Measurements from ENCODE around the gene TAGLN.

TAGLN gene

DNA sequence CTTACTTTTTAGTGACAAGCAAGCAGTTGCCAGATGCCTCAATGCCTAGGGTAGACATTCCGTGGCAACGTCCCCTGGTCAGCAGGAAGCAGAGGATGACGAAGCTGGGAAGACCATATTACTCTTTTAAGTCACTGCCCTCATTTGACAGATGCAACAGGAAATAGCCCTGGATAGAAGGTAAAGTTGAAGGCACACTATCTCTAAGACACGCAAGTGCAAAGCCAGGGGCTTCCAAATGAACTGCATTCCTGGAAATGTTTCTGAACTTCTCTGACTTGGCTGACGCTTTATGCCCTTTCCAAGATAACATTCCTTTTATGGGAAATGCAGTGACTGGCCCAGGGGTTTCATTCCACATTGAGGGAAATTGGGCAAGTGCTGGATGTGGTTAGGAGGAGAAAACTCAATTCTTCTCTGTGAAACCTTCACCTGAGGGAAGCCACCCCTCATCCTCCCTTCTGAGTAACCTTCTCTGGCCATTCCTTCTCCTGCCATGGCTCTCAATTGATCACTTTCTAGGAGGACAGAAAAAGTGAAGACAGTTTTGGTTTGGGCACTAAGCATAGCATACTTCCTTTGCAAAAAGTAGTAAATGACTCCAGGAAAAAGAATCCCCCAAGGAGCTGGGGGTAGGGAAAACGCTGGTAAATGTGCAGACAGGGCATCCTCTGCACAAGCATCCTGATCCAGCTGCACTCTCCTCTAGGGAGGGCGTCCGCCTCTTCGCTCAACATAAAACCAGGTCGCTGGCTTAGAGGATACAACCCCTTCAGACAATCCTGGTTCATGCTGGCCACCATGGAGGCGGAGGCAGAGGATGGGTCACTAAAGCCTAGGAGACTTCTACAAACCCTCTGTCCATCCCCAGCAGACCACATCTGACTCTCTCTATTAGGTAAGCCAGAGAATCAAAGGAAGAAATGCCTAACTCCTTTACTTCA is 18.2 kb downstream of the TAGLN start:
- no peak for DNase-seq

GRCh38 chr11:117218133-117218915 is 19.2 kb downstream of the TAGLN start:
- DNase-seq = no peak

DNA sequence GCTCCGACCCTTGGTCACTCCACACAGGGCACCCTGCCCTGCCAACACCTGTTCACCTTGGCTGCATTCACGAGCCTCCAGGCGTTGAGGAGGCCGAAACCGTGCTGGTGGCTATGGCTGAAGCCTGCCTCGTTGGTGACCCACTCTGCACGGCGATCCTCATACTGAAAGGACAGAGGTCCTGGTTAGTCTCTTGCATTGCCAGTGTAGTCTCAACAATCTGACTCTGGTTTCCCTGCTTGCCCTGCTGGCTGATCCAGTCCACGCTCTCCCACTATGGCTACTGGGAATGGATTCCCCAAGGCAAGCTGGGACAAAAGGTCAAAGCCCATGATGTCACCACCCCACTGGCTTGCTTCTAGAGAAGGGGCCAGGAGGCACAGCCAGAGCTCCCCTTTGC is 19.8 kb downstream of the TAGLN start:
- no peak for DNase-seq

DNA sequence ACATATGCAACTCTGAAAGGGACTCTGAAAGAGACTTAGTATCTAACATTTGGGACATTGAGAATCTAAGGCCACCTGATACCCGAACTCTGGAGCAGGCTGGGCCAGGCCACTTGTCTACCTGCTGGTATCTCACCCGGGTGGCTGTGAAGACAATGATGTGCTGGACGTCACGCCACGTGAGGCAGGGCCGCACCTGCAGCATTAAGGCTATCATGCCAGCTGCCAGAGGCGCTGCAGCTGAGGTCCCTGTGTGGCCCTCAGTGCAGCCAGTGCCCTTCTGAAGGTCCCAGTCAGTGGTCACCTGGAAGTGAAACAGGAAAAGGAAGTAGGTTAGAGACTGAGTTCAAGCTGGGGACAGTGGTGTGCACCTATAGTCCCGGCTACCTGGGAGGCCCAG is 20.3 kb downstream of the TAGLN start:
- DNase-seq = no peak

GRCh38 chr11:117219995-117220394 is 20.8 kb downstream of the TAGLN start:
- no peak for DNase-seq

DNA sequence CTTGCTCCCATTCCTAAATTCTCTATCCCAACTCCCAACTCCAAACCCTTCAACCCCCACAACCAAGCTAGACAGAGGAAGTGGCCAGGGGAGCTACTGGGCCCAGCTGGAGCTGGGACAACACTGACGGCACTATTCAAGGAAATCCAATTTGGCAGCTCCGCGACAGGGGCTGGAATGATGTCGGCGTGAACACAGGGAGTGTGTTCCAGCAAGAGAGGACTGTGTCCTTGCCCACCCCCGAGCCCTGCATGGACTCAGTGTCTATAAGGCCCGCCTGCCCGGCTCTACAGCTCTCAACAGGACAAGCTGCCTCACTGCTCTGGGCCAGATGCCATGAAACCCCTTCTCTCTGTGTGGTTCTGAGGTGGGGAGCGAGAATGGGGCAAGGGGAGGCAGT is 21.4 kb downstream of the TAGLN start:
- no peak for DNase-seq

DNA sequence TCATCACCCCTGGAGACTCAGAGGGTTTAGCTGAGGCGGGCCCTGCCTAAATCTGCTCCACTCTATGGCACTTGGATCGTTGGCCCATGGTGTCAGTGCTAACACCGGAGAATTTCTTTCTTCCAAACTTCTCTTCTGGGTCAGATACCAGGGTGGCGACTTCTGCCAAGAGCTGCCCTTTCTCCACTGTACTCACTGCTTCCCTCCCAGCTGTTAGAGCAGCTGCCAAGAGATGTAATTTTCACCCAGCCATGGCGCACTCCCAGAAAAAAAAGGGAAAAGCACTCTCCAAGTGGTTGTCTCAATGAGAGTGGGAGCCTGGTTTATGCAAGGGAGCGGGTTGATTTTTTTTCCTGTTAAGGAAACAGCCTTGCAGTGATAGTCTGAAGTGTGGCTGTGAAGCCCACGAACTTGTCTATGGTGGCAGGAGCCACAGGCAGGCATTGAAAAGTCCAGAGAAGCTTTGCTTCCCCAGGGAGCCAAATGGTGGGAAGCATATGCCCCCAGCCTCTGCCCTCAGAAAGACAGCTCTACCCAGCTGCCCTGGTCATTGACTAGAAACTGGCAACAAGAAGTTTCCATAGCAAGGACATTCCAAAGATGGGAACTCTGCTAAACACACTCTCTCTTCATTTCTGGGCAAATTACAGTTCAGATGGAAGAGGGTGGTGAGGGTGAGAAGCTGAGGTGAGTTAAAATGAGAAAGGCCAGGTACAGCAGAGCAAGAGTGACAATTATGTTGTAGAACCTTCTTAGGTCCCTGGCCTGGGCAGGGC is 22.0 kb downstream of the TAGLN start:
- no peak for DNase-seq

DNA sequence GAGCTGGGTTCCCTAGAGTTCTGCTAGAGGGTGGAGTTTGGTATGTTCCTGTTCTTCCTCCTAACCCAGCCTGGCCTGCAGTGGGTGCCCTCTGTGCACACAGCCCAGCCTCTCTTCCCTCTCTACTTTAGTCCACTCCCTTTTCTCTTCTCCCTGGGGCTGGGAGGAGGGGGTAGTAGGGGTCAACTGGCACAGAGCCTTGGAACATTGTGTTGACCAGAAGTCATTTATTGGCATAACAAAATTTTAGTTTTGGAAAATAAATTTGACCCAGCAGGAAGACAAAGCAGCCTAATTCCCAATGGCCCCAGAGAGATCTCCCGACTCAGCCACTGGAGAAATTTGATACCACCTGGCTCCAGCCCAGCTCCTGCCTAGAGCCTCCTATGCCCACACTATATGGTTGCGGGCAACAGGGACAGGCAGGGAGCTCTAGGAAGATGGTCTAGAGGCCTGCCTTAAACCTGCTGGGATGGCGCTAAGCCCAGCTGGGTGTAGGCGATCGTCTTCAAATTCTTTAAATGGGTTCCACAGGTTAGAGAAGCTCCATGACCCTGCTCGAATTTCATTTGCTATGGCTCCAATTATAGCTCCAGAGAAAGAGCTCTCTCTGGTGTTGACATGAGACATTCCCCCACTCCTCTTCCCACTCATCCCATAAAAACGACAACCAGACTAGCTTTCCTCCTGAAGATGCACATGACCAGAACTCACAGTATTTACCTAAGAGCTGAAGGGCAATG is 22.8 kb downstream of the TAGLN start:
- no peak for DNase-seq

DNA sequence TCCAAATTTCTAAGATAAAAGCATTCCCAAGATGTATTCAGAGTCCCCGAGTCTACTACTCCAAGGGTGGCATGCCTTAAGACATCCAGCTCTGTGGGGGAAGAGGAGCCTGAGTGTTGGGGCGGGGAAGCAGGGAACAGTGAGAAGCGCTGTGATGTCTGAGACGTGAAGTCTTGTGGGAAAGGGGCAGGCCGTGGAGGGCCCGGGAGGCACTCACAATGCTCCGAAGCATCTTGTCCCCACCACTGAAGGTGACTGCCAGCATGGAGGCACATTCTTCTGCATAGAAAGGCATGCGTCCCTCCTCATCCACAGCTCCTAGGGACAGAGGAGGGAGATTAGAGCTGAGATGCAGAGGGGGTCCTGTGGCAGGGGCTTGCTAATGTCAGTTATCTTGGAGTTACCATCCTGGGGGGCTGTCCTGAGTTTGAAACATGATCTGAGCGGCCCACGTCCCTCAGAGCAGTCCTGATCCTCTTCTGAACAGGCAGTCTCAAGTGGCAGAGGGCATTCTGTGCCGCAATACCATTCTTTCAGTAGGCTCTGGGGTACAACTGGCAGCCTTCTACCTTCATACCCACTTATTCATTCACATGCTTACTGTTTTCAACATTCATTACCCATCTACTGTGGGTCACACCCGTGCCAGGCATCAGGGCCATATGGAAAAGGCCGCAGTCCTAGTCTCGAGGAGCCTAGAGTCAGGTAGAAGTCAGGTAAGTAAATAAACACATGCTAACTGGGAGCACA is 24.0 kb downstream of the TAGLN start:
- DNase-seq = no peak

- DNase-seq = no peak
Measured at GRCh38 chr11:117223741-117224689, 24.8 kb downstream of the TAGLN start.

DNA sequence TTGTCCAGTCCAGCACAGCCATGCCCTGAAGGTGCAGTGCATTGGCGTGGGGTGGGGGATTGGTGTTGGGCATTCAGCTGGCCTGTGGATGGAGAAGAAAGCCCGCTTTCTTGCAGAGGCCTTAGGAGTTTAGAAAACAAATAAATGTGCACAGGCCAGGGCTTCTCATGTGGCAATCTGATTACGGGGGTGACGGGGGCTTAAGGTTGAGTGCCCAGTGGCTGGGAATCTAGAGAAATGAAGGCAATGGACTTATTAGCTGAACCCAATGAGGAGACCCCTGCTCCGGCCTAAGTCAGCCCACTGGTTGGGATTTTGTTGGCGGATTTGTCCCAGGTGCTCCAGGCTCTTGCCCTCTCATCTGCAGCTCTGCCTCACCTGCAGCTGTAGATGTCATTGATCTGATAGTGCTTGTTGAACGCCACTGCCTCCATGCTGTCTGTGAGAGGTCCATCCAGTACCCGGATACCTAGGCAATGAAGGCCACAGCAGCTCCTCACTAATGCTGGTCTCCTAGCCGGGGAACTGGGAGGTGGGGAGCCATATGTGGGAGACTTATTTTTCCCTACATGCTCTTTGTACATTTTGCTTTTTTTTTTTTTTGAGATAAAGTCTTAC is 26.5 kb downstream of the TAGLN start:
- no peak for DNase-seq

- DNase-seq = peak; percentile 76
Measured at GRCh38 chr11:117226388-117227385, 27.5 kb downstream of the TAGLN start.

DNA sequence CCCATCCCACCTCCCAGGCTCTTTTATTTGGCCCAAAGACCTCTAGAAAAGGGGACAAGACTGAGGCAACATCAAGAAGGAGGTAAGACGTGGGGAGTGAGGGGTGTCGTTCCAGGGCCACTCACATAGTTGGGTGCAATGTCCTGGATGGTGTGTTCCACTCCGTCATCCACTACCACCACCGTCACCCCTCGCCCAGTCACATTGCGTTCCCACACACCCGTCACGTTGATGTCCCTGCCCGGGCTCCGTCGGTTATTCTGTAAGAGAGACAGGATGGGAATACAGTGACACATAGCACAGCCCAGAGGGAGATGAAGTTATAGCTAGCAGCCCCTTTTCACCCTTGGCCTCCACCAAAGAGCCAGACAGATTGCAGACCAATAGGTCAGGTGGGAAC is 28.9 kb downstream of the TAGLN start:
- DNase-seq = no peak

DNA sequence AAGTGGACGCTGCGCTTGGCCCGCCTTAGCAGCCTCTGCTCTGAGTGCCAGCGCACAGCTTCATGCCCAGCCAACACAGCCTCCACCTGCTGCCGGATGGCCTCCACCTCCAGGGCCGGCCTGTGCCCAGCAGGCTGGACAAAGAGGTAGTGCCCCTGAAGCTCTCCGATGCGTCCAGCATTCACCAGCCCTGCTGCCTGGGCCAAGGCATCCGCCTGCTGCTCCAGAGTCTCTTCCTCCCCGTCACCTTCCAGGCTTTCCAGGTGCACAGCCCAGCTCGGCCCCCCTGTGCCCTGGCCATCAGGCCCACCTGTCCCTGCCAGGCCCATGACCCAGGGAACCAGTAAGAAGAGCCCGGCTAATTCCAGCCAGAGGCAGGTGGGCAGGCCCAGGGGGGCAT is 30.2 kb downstream of the TAGLN start:
- no peak for DNase-seq

GRCh38 chr11:117229931-117230285 is 30.7 kb downstream of the TAGLN start:
- no peak for DNase-seq

- DNase-seq = peak; percentile 90
Measured at GRCh38 chr11:117230286-117230961, 31.3 kb downstream of the TAGLN start.

- DNase-seq = peak; percentile 12
Measured at GRCh38 chr11:117230999-117231841, 32.0 kb downstream of the TAGLN start.

DNA sequence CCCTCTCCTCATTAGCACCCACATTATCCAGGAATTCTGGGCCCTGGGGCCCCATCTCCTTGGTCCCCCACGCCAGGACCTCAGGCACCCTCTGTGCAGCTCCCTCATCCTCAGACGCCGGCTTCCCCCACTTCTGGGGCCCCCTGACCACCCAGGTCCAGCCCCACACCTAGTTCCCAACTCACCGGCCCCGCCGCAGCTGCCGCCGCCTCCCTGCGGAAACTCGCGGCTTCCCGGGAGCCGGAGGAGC is 32.6 kb downstream of the TAGLN start, which contains the start of gene PCSK7:
Gene PCSK7, minus strand, starts transcription at position 232 of the 250 bp plus-strand sequence. CDS start 2,229 bp downstream, outside the sequence.
- no peak for DNase-seq
